GM12864 (cell line): ENCODE results near the gene EIF4E2.

Source experiments
- DNase-seq: peaks from one replicate; pipeline ENCODE4 v3.0.0-alpha.2; 2011; ENCODE audit warnings: low read depth
- H3K4me3 ChIP-seq: 2 replicates; pipeline ENCODE4 v1.5.1; 2011; ENCODE audit warnings: mild to moderate bottlenecking, low read depth, low read length, control low read depth
- CTCF ChIP-seq: IDR thresholded peaks from 2 replicates; pipeline ENCODE4 v1.5.1; 2011; ENCODE audit warnings: low read depth, mild to moderate bottlenecking, moderate library complexity, low read length, control low read depth, inconsistent platforms; ENCODE audit errors: missing control alignments

The EIF4E2 gene

GRCh38 chr2:232521959-232522622 is 28.4 kb upstream of the EIF4E2 start:
- TF ChIP-seq CTCF, result peak; percentile 65
- H3K4me3 ChIP-seq, result no peak overlapping the region
- DNase-seq, result no peak

DNA sequence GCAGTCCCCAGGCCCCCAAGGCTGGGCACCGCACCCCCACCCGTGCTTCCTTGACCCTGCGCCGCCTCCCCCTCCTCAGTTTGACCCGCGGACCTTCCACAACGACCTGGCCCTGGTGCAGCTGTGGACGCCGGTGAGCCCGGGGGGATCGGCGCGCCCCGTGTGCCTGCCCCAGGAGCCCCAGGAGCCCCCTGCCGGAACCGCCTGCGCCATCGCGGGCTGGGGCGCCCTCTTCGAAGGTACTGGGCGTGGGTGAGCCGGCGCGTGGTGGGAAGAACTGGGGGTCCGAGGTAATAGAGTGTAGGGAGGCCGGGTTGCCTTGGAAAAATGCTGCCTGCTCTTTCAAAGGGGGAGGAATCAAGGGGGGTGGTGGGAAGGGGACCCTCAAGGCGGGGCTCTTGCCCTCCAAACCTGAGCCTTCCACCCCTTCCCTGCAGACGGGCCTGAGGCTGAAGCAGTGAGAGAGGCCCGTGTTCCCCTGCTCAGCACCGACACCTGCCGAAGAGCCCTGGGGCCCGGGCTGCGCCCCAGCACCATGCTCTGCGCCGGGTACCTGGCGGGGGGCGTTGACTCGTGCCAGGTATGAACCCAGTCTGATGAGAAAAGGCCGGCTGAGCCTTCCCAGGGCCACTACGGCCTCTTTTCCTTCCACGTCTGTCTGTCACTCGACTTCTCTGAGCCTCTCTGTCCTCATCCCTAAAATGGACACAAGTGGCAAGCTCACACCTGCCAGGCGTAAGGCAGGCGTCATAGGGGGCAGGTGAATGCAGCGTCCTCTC is 27.7 kb upstream of the EIF4E2 start:
- DNase-seq, result no peak
- no peak for TF ChIP-seq CTCF
- H3K4me3 ChIP-seq, result no peak overlapping the region

- no peak overlapping the region for H3K4me3 ChIP-seq
- no peak for TF ChIP-seq CTCF
- no peak for DNase-seq
Measured at GRCh38 chr2:232523402-232523681, 27.1 kb upstream of the EIF4E2 start.

- peak; percentile 14 for TF ChIP-seq CTCF
- H3K4me3 ChIP-seq, result no peak overlapping the region
- DNase-seq, result no peak
Measured at GRCh38 chr2:232523682-232524597, 26.5 kb upstream of the EIF4E2 start.

- no peak overlapping the region for H3K4me3 ChIP-seq
- DNase-seq, result no peak
- TF ChIP-seq CTCF, result no peak
Measured at GRCh38 chr2:232524771-232525170, 25.7 kb upstream of the EIF4E2 start.

DNA sequence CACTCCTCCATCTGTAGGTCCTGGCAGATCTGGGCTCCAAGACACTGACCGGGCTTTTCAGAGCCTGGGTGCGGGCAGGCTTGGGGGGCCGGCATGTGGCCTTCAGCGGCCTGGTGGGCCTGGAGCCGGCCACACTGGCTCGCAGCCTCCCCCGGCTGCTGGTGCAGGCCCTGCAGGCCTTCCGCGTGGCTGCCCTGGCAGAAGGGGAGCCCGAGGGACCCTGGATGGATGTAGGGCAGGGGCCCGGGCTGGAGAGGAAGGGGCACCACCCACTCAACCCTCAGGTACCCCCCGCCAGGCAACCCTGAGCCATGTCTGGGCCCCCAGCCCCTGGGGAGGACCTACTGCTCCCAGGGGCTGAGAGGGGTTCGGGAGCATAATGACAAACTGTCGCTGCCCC is 25.3 kb upstream of the EIF4E2 start:
- TF ChIP-seq CTCF, result no peak
- no peak overlapping the region for H3K4me3 ChIP-seq
- no peak for DNase-seq
